Small intestine (tissue), 7 donors: ENCODE measurements around the gene CLEC16A. TPM values are rescaled to one million over a fixed set of nuclear protein-coding genes. Genes with fewer than 3 reads are reported as not detected.

ENCODE experiments used
- DNase-seq, 2 donors: peaks; one replicate each; pipeline versions ENCODE4 v3.0.0 to v3.0.0-alpha.2; 2013
- FAIRE-seq: peaks from 2 replicates; lab custom pipeline; 2012; peaks lifted over from hg19 to GRCh38; lab: Jason Lieb, UNC
- H3K27ac ChIP-seq, 3 donors: one replicate each; pipeline ENCODE4 v1.5.1; 2013; ENCODE audit warnings: low read length in 2 of 3, mild to moderate bottlenecking in 2 of 3, control low read depth in 1 of 3, inconsistent platforms in 1 of 3, low read depth in 1 of 3, moderate library complexity in 1 of 3
- H3K27me3 ChIP-seq, 3 donors: one replicate each; pipeline ENCODE4 v1.6.1; 2013; ENCODE audit warnings: low read length in 3 of 3, inconsistent platforms in 1 of 3; ENCODE audit not compliant: control insufficient read depth in 3 of 3, insufficient read depth in 3 of 3
- H3K36me3 ChIP-seq, 3 donors: one replicate each; pipeline ENCODE4 v1.6.1; 2013; ENCODE audit warnings: low read length in 3 of 3, inconsistent platforms in 1 of 3, low read depth in 1 of 3, mild to moderate bottlenecking in 1 of 3, moderate library complexity in 1 of 3; ENCODE audit not compliant: control insufficient read depth in 3 of 3, insufficient read depth in 2 of 3
- H3K4me1 ChIP-seq, 3 donors: one replicate each; pipeline ENCODE4 v1.6.1; 2013; ENCODE audit warnings: low read length in 2 of 3, inconsistent platforms in 1 of 3, low read depth in 1 of 3, mild to moderate bottlenecking in 1 of 3, moderate library complexity in 1 of 3; ENCODE audit not compliant: control insufficient read depth in 3 of 3, insufficient read depth in 2 of 3
- H3K4me3 ChIP-seq, 3 donors: one replicate each; pipeline ENCODE4 v1.5.1; 2013; ENCODE audit warnings: low read length in 3 of 3, control low read depth in 1 of 3, inconsistent platforms in 1 of 3, low read depth in 1 of 3, mild to moderate bottlenecking in 1 of 3, moderate library complexity in 1 of 3
- H3K9me3 ChIP-seq, 2 donors: one replicate each; pipeline ENCODE4 v1.6.1; 2013; ENCODE audit warnings: low read depth in 1 of 2, low read length in 1 of 2; ENCODE audit not compliant: control insufficient read depth in 2 of 2, insufficient read depth in 1 of 2
- WGBS, 3 donors: extraction: QIAGEN DNeasy Blood & Tissue Kit; methylation state at CpG; one replicate each; pipeline ENCODE4 v1.1.7; 2013; 5-methylcytosine and 5-hydroxymethylcytosine counted together
- polyA plus RNA-seq, 4 donors: library from polyadenylated mRNA; stranded (reverse) in 3 of 4; unstranded in 1 of 4; fragments of 200-250 nt in 3 of 4; fragments of 120-200 nt in 1 of 4; gene quantifications; one replicate each; pipeline versions ENCODE4 v1.2.1 to v1.2.3, GENCODE V29; 2013
- donor health status: healthy with polysubstance abuse.
- donor health status: control.
- donor health status: control.
- donor health status: Bipolar disorder and iron deficiency.
- donor health status: healthy.

Gene CLEC16A
- polyA plus RNA-seq, 4 donors: 12.2 to 23.5 (median 14.1) TPM

- no peak overlapping the region for H3K27ac ChIP-seq
- FAIRE-seq (no peak), DNase-seq (no peak)
- WGBS, 3 donors: 94 to 98% (median 95%) methylated on average over 4 of the region's 4 CpGs
- no peak overlapping the region for H3K4me3 ChIP-seq
- no peaks in the 10 kb centered on the region for H3K9me3 ChIP-seq
- no peaks in the 10 kb centered on the region for H3K27me3 ChIP-seq
- H3K4me1 ChIP-seq: peaks cover 0 to 3% (median 0%) of the 10 kb centered on the region in 3 donors
- peaks cover 0 to 46% (median 2%) of the 10 kb centered on the region in 3 donors for H3K36me3 ChIP-seq
Measured at GRCh38 chr16:11060364-11060763, 116.0 kb downstream of the CLEC16A start.

- FAIRE-seq (no peak), DNase-seq (no peak)
- H3K4me1 ChIP-seq: peaks cover 0 to 3% (median 0%) of the 10 kb centered on the region in 3 donors
- H3K27ac ChIP-seq: no peak overlapping the region
- no peaks in the 10 kb centered on the region for H3K27me3 ChIP-seq
- WGBS, 3 donors: 95 to 98% (median 97%) methylated on average over 7 of the region's 7 CpGs
- H3K9me3 ChIP-seq: no peaks in the 10 kb centered on the region
- peaks cover 0 to 48% (median 2%) of the 10 kb centered on the region in 3 donors for H3K36me3 ChIP-seq
- no peak overlapping the region for H3K4me3 ChIP-seq
Measured at GRCh38 chr16:11060842-11061241, 116.5 kb downstream of the CLEC16A start.

DNA sequence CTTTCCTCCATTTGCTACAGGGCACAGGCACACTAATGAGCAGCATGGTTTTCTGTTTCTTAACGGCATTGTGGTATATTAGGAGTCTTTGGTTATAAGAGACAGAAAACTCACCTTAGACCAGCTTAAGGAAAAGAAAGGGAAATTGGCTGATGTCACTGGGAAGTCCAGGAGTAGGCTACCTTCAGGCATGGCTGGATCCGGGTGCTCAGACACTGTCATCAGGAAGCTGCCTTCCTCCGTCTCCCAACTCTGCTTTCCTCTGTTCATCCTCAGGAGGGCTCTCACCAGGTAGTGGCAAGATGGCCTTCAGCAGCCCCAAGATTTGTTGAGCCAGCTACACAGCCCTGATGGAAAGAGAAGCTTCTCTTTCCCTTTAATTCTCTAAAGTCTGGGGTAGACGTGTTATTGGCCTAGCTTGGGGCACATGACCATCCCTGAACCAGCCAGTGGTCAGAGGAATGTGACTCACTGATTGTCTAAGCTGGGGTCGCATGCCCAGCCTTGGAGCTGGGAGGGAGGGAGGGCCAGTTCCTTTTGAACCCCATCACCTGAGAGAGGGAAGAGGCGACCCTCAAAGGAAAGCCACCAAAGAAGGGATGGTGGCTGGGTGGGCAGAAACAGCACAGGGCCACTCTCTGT, 117.4 kb downstream of the CLEC16A start:
- H3K9me3 ChIP-seq: no peaks in the 10 kb centered on the region
- no peaks in the 10 kb centered on the region for H3K27me3 ChIP-seq
- no peak for FAIRE-seq
- no peak overlapping the region for H3K4me3 ChIP-seq
- peaks cover 0 to 51% (median 4%) of the 10 kb centered on the region in 3 donors for H3K36me3 ChIP-seq
- WGBS, 3 donors: 85 to 89% (median 88%) methylated on average over 6 of the region's 6 CpGs
- peaks cover 0 to 3% (median 0%) of the 10 kb centered on the region in 3 donors for H3K4me1 ChIP-seq
- no peak overlapping the region for H3K27ac ChIP-seq
- DNase-seq: no peak

DNA sequence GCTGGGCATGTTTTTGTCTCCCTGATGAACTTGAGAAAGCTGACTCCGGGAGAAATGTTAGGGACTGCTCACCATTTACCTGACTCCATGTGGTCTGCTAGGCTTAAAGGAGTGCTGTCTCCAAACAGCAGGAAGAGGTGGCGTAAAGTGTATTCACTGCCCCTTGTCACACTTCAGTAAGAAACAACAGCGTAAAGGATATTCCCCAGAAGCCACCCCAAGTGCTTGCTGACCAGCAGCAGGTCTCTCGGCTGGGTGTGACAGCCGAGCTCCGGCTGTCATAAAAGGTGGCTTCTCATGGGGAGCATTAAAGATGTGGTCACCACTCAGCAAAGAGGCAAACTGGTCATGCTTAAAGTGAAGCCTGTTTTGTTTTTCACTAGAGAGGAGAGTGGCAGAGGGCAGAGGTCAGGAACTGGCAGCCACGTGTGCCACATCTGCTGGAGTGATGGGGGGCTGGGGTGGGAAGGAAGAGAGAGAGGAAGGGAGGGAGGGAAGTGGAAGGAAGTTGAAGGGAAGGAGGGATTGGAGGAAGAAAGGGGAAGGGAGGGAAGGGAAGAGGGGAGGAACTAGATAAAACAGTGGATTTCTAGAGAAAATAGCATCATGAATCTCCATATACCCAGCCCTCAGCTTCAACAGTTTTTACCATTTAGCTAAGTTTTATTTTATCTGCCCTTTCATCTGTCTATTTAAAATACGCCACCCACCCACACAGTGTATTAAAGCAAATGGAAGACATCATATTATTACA, 119.3 kb downstream of the CLEC16A start:
- Histone ChIP-seq H3K27ac (no peak overlapping the region), H3K36me3 (peaks cover 0 to 44% (median 4%) of the 10 kb centered on the region in 3 donors), H3K27me3 (no peaks in the 10 kb centered on the region), H3K9me3 (no peaks in the 10 kb centered on the region), H3K4me3 (no peak overlapping the region), H3K4me1 (peaks cover 0 to 3% (median 0%) of the 10 kb centered on the region in 3 donors)
- no peak for FAIRE-seq
- WGBS, 3 donors: 66 to 80% (median 79%) methylated on average over 8 of the region's 8 CpGs
- peak in 1 of 2 donors; percentile 11 for DNase-seq

DNA sequence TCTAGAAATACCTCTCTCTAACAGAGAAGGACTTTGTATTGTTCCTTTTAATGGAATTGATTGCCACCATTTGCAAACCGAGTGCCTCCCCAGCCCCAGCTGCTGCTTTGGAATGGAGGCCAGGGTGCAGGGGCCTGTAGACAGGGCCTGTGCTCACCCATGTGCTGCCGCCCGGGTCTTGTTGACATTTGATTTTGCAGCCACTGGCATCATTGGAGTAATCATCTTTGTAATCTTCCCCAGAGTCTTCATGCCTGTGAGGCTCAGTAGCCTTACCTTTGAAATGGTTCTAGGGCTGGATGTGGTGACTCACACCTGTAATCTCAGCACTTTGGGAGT, 119.8 kb downstream of the CLEC16A start:
- Histone ChIP-seq H3K27me3 (no peaks in the 10 kb centered on the region), H3K27ac (no peak overlapping the region), H3K36me3 (peaks cover 0 to 47% (median 2%) of the 10 kb centered on the region in 3 donors), H3K4me3 (no peak overlapping the region), H3K4me1 (peaks cover 0 to 3% (median 0%) of the 10 kb centered on the region in 3 donors), H3K9me3 (no peaks in the 10 kb centered on the region)
- FAIRE-seq (no peak), DNase-seq (peak in 1 of 2 donors; percentile 6)
- WGBS, 3 donors: 69 to 93% (median 87%) methylated on average over 3 of the region's 3 CpGs

GRCh38 chr16:11064851-11065250, 120.5 kb downstream of the CLEC16A start:
- no peak overlapping the region for H3K27ac ChIP-seq
- H3K4me3 ChIP-seq: no peak overlapping the region
- no peaks in the 10 kb centered on the region for H3K9me3 ChIP-seq
- 60 to 83% (median 78%) methylated on average over 3 of the region's 3 CpGs for WGBS, 3 donors
- DNase-seq (no peak), FAIRE-seq (no peak)
- H3K36me3 ChIP-seq: peaks cover 0 to 42% (median 2%) of the 10 kb centered on the region in 3 donors
- peaks cover 0 to 3% (median 0%) of the 10 kb centered on the region in 3 donors for H3K4me1 ChIP-seq
- no peaks in the 10 kb centered on the region for H3K27me3 ChIP-seq

DNA sequence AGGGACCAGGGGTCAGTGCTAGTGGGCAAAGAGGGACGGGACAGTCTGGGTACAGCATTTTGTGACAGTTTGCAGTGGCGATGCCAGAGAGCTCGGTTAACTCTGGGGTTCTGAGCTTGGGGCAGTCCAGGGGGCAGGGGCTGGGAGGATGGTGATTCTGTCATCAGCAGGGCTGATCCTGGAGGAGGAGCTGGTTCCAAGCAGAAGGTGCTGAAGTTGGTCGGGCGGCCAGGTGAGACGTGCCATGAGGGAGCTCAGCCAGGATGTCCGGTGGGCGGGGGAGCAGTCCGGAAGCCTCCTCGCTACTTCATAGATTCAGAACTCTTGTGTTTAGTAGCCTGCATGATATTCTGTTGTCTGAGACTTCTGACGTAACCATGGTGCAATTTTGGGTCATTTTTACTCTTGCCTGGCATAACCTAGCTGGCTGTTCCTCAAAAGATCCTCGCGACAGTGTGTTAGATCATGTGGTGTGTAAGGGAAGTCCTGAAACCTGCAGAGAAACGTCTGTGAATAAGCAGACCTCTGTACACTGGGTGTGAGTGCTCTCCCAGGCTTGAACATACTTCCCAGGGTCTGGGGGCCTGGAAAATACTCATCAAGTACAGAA, 122.0 kb downstream of the CLEC16A start:
- Histone ChIP-seq H3K27ac (no peak overlapping the region), H3K4me1 (peaks cover 0 to 3% (median 0%) of the 10 kb centered on the region in 3 donors), H3K9me3 (no peaks in the 10 kb centered on the region), H3K4me3 (no peak overlapping the region), H3K36me3 (peaks cover 0 to 31% (median 8%) of the 10 kb centered on the region in 3 donors), H3K27me3 (no peaks in the 10 kb centered on the region)
- FAIRE-seq (no peak), DNase-seq (no peak)
- WGBS, 3 donors: 85 to 91% (median 89%) methylated on average over 14 of the region's 14 CpGs

DNA sequence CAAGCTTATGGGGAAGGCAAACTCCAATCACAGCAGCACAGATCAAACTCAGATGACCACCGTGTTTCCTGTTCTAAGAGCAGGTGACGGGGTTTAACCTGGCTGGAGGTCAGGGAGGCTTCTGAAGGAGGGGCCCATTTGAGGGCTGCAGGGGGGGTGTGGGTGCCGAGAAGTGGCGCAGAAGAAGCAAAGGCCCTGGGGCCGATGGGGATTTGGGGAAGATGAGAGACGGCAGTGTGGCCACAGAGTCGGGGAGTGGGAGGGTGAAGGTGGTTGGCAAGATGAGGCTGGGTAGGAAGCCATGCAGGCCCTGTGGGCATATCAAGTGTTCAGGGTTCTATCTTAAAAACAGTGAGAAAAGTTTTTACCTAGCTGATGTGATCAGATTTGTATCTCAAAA, 122.9 kb downstream of the CLEC16A start:
- no peak for DNase-seq

More for the DNA sequence above, 122.9 kb downstream of the CLEC16A start:
- H3K36me3 ChIP-seq: peaks cover 0 to 26% (median 8%) of the 10 kb centered on the region in 3 donors
- no peaks in the 10 kb centered on the region for H3K9me3 ChIP-seq
- H3K4me1 ChIP-seq: peaks cover 0 to 3% (median 0%) of the 10 kb centered on the region in 3 donors
- FAIRE-seq: no peak
- no peak overlapping the region for H3K27ac ChIP-seq
- H3K27me3 ChIP-seq: no peaks in the 10 kb centered on the region
- WGBS, 3 donors: 87 to 94% (median 92%) methylated on average over 7 of the region's 7 CpGs
- no peak overlapping the region for H3K4me3 ChIP-seq
